Measurements from ENCODE around the gene ABCA13. TPM values are rescaled to one million over a fixed set of nuclear protein-coding genes. Genes with fewer than 3 reads are reported as not detected.

Gene ABCA13
- total RNA-seq, 1 donor from 2014 or later: 0.34 TPM

GRCh38 chr7:48188776-48189520 lies 17.7 kb downstream of the ABCA13 start:
- peak overlapping the region; percentile 38 for H3K9ac ChIP-seq (ENCODE audit: low read length)
- peaks cover 3% of the 10 kb centered on the region for H3K4me1 ChIP-seq (ENCODE audit: insufficient read depth, low read length)
- DNase-seq (ENCODE audit: low read depth) (peak; percentile 47), FAIRE-seq (no peak)
- no peak overlapping the region for H3K4me3 ChIP-seq (ENCODE audit: insufficient read depth, low read depth, low read length)
- no peak overlapping the region for H3K27ac Mint-ChIP-seq (ENCODE audit: unreplicated experiment)
- no peaks in the 10 kb centered on the region for H4K20me1 ChIP-seq (ENCODE audit: insufficient read depth, low read length)
- peaks cover 13% of the 10 kb centered on the region for H3K9me3 Mint-ChIP-seq (ENCODE audit: unreplicated experiment)
- H3K9me3 ChIP-seq (ENCODE audit: insufficient read depth, low read depth, low read length): peaks cover 4% of the 10 kb centered on the region
- H3K4me3 Mint-ChIP-seq (ENCODE audit: unreplicated experiment): no peak overlapping the region
- H3K27me3 Mint-ChIP-seq (ENCODE audit: low read depth, unreplicated experiment): no peaks in the 10 kb centered on the region
- peak overlapping the region; percentile 63 for H3K4me2 ChIP-seq (ENCODE audit: low read length)
- no peaks in the 10 kb centered on the region for H3K27me3 ChIP-seq (ENCODE audit: insufficient read depth, low read length)
- no peaks in the 10 kb centered on the region for H3K4me1 Mint-ChIP-seq (ENCODE audit: low read depth, unreplicated experiment)
- peak overlapping the region; percentile 61 for H3K27ac ChIP-seq (ENCODE audit: low read depth, low read length)
- peak overlapping the region; percentile 39 for H2AFZ ChIP-seq (ENCODE audit: low read depth, low read length)
- no peak for TF ChIP-seq EZH2 (IDR thresholded peaks at IDR 0.05; ENCODE audit: insufficient read depth, low read length)
- TF ChIP-seq, protein P1, sequence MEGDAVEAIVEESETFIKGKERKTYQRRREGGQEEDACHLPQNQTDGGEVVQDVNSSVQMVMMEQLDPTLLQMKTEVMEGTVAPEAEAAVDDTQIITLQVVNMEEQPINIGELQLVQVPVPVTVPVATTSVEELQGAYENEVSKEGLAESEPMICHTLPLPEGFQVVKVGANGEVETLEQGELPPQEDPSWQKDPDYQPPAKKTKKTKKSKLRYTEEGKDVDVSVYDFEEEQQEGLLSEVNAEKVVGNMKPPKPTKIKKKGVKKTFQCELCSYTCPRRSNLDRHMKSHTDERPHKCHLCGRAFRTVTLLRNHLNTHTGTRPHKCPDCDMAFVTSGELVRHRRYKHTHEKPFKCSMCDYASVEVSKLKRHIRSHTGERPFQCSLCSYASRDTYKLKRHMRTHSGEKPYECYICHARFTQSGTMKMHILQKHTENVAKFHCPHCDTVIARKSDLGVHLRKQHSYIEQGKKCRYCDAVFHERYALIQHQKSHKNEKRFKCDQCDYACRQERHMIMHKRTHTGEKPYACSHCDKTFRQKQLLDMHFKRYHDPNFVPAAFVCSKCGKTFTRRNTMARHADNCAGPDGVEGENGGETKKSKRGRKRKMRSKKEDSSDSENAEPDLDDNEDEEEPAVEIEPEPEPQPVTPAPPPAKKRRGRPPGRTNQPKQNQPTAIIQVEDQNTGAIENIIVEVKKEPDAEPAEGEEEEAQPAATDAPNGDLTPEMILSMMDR (IDR thresholded peaks at IDR 0.05; ENCODE audit: insufficient read depth, low read depth, low read length): no peak
- no peaks in the 10 kb centered on the region for H3K36me3 ChIP-seq (ENCODE audit: insufficient read depth, low read length)
- H3K36me3 Mint-ChIP-seq (ENCODE audit: low read depth, unreplicated experiment): peaks cover 2% of the 10 kb centered on the region
- H3K79me2 ChIP-seq (ENCODE audit: insufficient read depth, low read length): no peaks in the 10 kb centered on the region

DNA sequence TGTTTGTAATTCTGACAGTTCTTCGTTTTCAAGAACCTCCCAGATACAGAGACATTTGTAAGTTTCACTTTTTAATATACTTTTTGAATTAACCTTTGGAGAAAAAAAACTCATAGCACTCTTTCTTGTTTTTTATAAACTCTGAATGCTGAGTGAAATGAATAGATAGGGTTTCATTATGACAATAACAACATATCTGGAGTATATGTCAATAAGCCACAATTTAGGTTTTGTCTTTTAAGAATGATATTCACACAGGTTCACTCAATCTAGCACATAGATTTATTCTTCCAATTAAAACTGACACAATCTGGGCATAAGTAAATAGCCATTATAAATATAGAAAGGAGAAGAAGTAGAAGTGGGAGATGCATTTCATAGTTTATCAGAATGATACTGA lies 21.7 kb downstream of the ABCA13 start:
- no peak overlapping the region for H3K9ac ChIP-seq (ENCODE audit: low read length)
- no peaks in the 10 kb centered on the region for H3K36me3 ChIP-seq (ENCODE audit: insufficient read depth, low read length)
- peaks cover 4% of the 10 kb centered on the region for H3K9me3 ChIP-seq (ENCODE audit: insufficient read depth, low read depth, low read length)
- no peak for TF ChIP-seq EZH2 (IDR thresholded peaks at IDR 0.05; ENCODE audit: insufficient read depth, low read length)
- TF ChIP-seq, protein P1 (IDR thresholded peaks at IDR 0.05; ENCODE audit: insufficient read depth, low read depth, low read length): no peak
- no peaks in the 10 kb centered on the region for H4K20me1 ChIP-seq (ENCODE audit: insufficient read depth, low read length)
- no peak overlapping the region for H2AFZ ChIP-seq (ENCODE audit: low read depth, low read length)
- H3K27me3 ChIP-seq (ENCODE audit: insufficient read depth, low read length): no peaks in the 10 kb centered on the region
- H3K4me2 ChIP-seq (ENCODE audit: low read length): no peak overlapping the region
- H3K4me3 ChIP-seq (ENCODE audit: insufficient read depth, low read depth, low read length): no peak overlapping the region
- no peaks in the 10 kb centered on the region for H3K79me2 ChIP-seq (ENCODE audit: insufficient read depth, low read length)
- H3K4me1 ChIP-seq (ENCODE audit: insufficient read depth, low read length): peaks cover 3% of the 10 kb centered on the region
- H3K27ac ChIP-seq (ENCODE audit: low read depth, low read length): no peak overlapping the region
- Mint-ChIP-seq H3K36me3 (ENCODE audit: low read depth, unreplicated experiment) (no peaks in the 10 kb centered on the region), H3K27ac (ENCODE audit: unreplicated experiment) (no peak overlapping the region), H3K27me3 (ENCODE audit: low read depth, unreplicated experiment) (no peaks in the 10 kb centered on the region), H3K4me1 (ENCODE audit: low read depth, unreplicated experiment) (no peaks in the 10 kb centered on the region), H3K9me3 (ENCODE audit: unreplicated experiment) (peaks cover 6% of the 10 kb centered on the region), H3K4me3 (ENCODE audit: unreplicated experiment) (no peak overlapping the region)
- FAIRE-seq: no peak
- DNase-seq (ENCODE audit: low read depth): no peak

DNA sequence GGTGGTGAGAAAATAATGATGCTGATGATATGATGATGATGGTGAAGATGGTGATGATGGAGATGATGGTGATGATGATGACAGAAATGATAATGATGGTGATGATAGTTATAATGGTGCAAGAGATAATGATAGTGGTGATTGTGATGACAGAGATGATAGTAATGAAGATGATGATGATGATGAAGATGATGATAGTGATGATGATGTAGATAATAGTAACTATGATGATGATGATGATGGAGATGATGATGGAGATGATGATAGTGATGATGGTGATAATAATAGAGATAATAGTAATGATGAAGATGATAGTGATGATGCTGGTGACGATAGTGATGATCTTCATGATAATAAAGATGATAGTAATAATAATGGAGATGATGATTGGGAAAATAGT lies 22.2 kb downstream of the ABCA13 start:
- no peaks in the 10 kb centered on the region for H3K36me3 Mint-ChIP-seq (ENCODE audit: low read depth, unreplicated experiment)
- H3K27me3 Mint-ChIP-seq (ENCODE audit: low read depth, unreplicated experiment): no peaks in the 10 kb centered on the region

More for the DNA sequence above, 22.2 kb downstream of the ABCA13 start:
- H3K4me2 ChIP-seq (ENCODE audit: low read length): no peak overlapping the region
- no peak overlapping the region for H3K27ac ChIP-seq (ENCODE audit: low read depth, low read length)
- Mint-ChIP-seq H3K4me3 (ENCODE audit: unreplicated experiment) (no peak overlapping the region), H3K4me1 (ENCODE audit: low read depth, unreplicated experiment) (no peaks in the 10 kb centered on the region), H3K9me3 (ENCODE audit: unreplicated experiment) (peaks cover 3% of the 10 kb centered on the region), H3K27ac (ENCODE audit: unreplicated experiment) (no peak overlapping the region)
- no peak overlapping the region for H3K9ac ChIP-seq (ENCODE audit: low read length)
- H4K20me1 ChIP-seq (ENCODE audit: insufficient read depth, low read length): no peaks in the 10 kb centered on the region
- FAIRE-seq (no peak), DNase-seq (ENCODE audit: low read depth) (no peak)
- peaks cover 3% of the 10 kb centered on the region for H3K4me1 ChIP-seq (ENCODE audit: insufficient read depth, low read length)
- H3K9me3 ChIP-seq (ENCODE audit: insufficient read depth, low read depth, low read length): peaks cover 4% of the 10 kb centered on the region
- no peak overlapping the region for H3K4me3 ChIP-seq (ENCODE audit: insufficient read depth, low read depth, low read length)
- H3K36me3 ChIP-seq (ENCODE audit: insufficient read depth, low read length): no peaks in the 10 kb centered on the region
- TF ChIP-seq, protein P1 (IDR thresholded peaks at IDR 0.05; ENCODE audit: insufficient read depth, low read depth, low read length): no peak
- TF ChIP-seq EZH2 (IDR thresholded peaks at IDR 0.05; ENCODE audit: insufficient read depth, low read length): no peak
- H3K27me3 ChIP-seq (ENCODE audit: insufficient read depth, low read length): no peaks in the 10 kb centered on the region
- no peaks in the 10 kb centered on the region for H3K79me2 ChIP-seq (ENCODE audit: insufficient read depth, low read length)
- H2AFZ ChIP-seq (ENCODE audit: low read depth, low read length): no peak overlapping the region
